Mesothelial cell of epicardium (in vitro differentiated cells): ENCODE data around the gene FAM3C. TPM values are rescaled to one million over a fixed set of nuclear protein-coding genes. Genes with fewer than 3 reads are reported as not detected.
"Not testable (repeated sequence)": the region's sequence is repeated elsewhere in the genome, so short reads cannot be mapped to it uniquely, and the experiment has no call there.

Experiments used
- DNase-seq, 2 experiments: peaks; one replicate each; pipeline ENCODE4 v3.0.0; 2021; ENCODE audit warnings: low spot score in 2 of 2; ENCODE audit not compliant: unreplicated experiment in 2 of 2
- H3K27ac Mint-ChIP-seq: 2 replicates; pipeline ENCODE4 v1.8.0; 2021; ENCODE audit warnings: mixed read lengths
- H3K27me3 Mint-ChIP-seq: 2 replicates; pipeline ENCODE4 v1.8.0; 2021; ENCODE audit warnings: low read depth, mixed read lengths
- H3K36me3 Mint-ChIP-seq: 2 replicates; pipeline ENCODE4 v1.8.0; 2021; ENCODE audit warnings: mixed read lengths
- H3K4me1 Mint-ChIP-seq: 2 replicates; pipeline ENCODE4 v1.8.0; 2021; ENCODE audit warnings: mixed read lengths
- H3K4me3 Mint-ChIP-seq: 2 replicates; pipeline ENCODE4 v1.8.0; 2021; ENCODE audit warnings: mild to moderate bottlenecking, moderate library complexity, mixed read lengths
- H3K9me3 Mint-ChIP-seq: 2 replicates; pipeline ENCODE4 v1.8.0; 2021; ENCODE audit warnings: mixed read lengths
- CTCF ChIP-seq: fragments of 200-600 bp; sonication (generic); IDR thresholded peaks from one replicate; pipeline ENCODE4 v1.5.0; 2021; ENCODE audit warnings: antibody characterized with exemption; ENCODE audit not compliant: unreplicated experiment
- total RNA-seq: library from RNA; stranded (reverse); gene quantifications from 3 replicates; pipeline ENCODE4 v1.2.1, GENCODE V29; 2021

Gene FAM3C
- total RNA-seq, 1 donor from 2014 or later = 78.2 TPM

- no peaks in the 10 kb centered on the region for H3K27me3 Mint-ChIP-seq
- peaks cover 23% of the 10 kb centered on the region for H3K4me1 Mint-ChIP-seq
- no peak overlapping the region for H3K4me3 Mint-ChIP-seq
- H3K27ac Mint-ChIP-seq = no peak overlapping the region
- H3K9me3 Mint-ChIP-seq = peaks cover 26% of the 10 kb centered on the region
- peaks cover 18% of the 10 kb centered on the region for H3K36me3 Mint-ChIP-seq
- TF ChIP-seq CTCF = no peak
- DNase-seq = no peak
Measured at GRCh38 chr7:121436688-121437087, 40.6 kb upstream of the FAM3C start.

- Mint-ChIP-seq H3K27me3 (no peaks in the 10 kb centered on the region), H3K4me1 (peaks cover 18% of the 10 kb centered on the region), H3K27ac (no peak overlapping the region), H3K36me3 (peaks cover 13% of the 10 kb centered on the region), H3K9me3 (peaks cover 24% of the 10 kb centered on the region), H3K4me3 (no peak overlapping the region)
- no peak for TF ChIP-seq CTCF
- DNase-seq = no peak
Measured at GRCh38 chr7:121436136-121436535, 40.0 kb upstream of the FAM3C start.

GRCh38 chr7:121433775-121434174, 37.7 kb upstream of the FAM3C start:
- peaks cover 29% of the 10 kb centered on the region for H3K4me1 Mint-ChIP-seq
- peaks cover 20% of the 10 kb centered on the region for H3K9me3 Mint-ChIP-seq
- DNase-seq = no peak
- H3K4me3 Mint-ChIP-seq = no peak overlapping the region
- no peak for TF ChIP-seq CTCF
- H3K27ac Mint-ChIP-seq = no peak overlapping the region
- H3K27me3 Mint-ChIP-seq = no peaks in the 10 kb centered on the region
- peaks cover 3% of the 10 kb centered on the region for H3K36me3 Mint-ChIP-seq

GRCh38 chr7:121432486-121432885, 36.4 kb upstream of the FAM3C start:
- H3K27ac Mint-ChIP-seq, H3K4me3 Mint-ChIP-seq, H3K27me3 Mint-ChIP-seq, DNase-seq, H3K36me3 Mint-ChIP-seq: not testable (repeated sequence)
- Mint-ChIP-seq H3K9me3 (peaks cover 20% of the 10 kb centered on the region), H3K4me1 (peaks cover 24% of the 10 kb centered on the region)

- Mint-ChIP-seq H3K27ac (no peak overlapping the region), H3K27me3 (no peaks in the 10 kb centered on the region), H3K36me3 (no peaks in the 10 kb centered on the region), H3K9me3 (peaks cover 20% of the 10 kb centered on the region), H3K4me1 (peaks cover 21% of the 10 kb centered on the region), H3K4me3 (no peak overlapping the region)
- no peak for TF ChIP-seq CTCF
- no peak for DNase-seq
Measured at GRCh38 chr7:121431996-121432395, 35.9 kb upstream of the FAM3C start.

GRCh38 chr7:121431389-121431995, 35.4 kb upstream of the FAM3C start:
- Mint-ChIP-seq H3K27me3 (no peaks in the 10 kb centered on the region), H3K4me3 (no peak overlapping the region), H3K9me3 (peaks cover 20% of the 10 kb centered on the region), H3K4me1 (peaks cover 21% of the 10 kb centered on the region), H3K27ac (no peak overlapping the region), H3K36me3 (no peaks in the 10 kb centered on the region)
- DNase-seq = no peak
- TF ChIP-seq CTCF = no peak
